GM12892 (cell line): ENCODE measurements around the gene DNAH1.

Experiments used
- DNase-seq: peaks from one replicate; pipeline ENCODE4 v3.0.0; 2011; ENCODE audit not compliant: insufficient read length
- FAIRE-seq: peaks from 2 replicates; lab custom pipeline; 2011; peaks lifted over from hg19 to GRCh38; lab: Jason Lieb, UNC
- POLR2A ChIP-seq: IDR thresholded peaks from 2 replicates; pipeline ENCODE4 v1.6.1; 2011; ENCODE audit warnings: low read depth, low read length, control low read depth
- POLR2AphosphoS5 ChIP-seq: IDR thresholded peaks from 2 replicates; pipeline ENCODE4 v1.6.1; 2011; ENCODE audit warnings: low read depth, low read length, control low read depth
- TAF1 ChIP-seq: IDR thresholded peaks from 2 replicates; pipeline ENCODE4 v1.6.1; 2011; ENCODE audit warnings: low read depth, mild to moderate bottlenecking, control low read depth, low read length, borderline replicate concordance

DNAH1 gene

DNA sequence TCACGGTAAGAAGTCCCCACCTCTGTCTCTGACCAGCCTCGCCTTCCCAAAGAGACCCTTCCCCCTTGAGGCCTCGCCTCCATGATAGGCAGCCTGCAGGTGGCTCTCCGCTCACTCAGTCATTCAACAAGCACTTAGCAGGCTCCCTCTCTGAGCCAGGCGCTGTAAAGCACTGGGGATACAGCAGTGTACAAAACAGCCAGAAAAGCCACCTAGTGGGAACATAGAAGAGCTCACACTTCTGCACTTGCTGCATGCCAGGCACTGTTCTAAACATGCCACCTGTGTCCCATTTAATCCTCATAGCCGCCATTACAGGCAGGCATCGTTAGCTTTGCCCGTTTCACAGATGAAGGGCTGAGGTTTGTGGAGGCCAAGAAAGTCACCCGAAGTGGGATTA is 72.8 kb downstream of the DNAH1 start:
- TF ChIP-seq POLR2A (no peak), TAF1 (no peak), POLR2AphosphoS5 (no peak)
- FAIRE-seq = no peak
- DNase-seq = no peak

DNA sequence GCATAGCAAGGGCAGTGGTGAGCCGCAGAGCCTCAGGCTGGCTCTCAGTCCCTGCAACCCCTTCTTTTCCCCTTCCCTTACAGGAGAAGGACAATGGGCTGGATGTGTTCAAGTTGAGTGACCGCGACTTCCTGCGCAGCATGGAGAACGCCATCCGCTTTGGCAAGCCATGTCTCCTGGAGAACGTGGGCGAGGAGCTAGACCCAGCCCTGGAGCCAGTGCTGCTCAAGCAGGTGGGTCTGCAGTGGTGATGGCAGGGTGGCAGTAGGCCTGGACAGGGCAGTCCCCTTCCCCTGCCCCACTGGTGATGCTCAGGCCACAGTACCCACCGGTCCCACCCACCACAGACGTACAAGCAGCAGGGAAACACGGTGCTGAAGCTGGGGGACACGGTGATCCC is 75.0 kb downstream of the DNAH1 start:
- FAIRE-seq (no peak), DNase-seq (no peak)
- TF ChIP-seq POLR2A (no peak), POLR2AphosphoS5 (no peak), TAF1 (no peak)

DNA sequence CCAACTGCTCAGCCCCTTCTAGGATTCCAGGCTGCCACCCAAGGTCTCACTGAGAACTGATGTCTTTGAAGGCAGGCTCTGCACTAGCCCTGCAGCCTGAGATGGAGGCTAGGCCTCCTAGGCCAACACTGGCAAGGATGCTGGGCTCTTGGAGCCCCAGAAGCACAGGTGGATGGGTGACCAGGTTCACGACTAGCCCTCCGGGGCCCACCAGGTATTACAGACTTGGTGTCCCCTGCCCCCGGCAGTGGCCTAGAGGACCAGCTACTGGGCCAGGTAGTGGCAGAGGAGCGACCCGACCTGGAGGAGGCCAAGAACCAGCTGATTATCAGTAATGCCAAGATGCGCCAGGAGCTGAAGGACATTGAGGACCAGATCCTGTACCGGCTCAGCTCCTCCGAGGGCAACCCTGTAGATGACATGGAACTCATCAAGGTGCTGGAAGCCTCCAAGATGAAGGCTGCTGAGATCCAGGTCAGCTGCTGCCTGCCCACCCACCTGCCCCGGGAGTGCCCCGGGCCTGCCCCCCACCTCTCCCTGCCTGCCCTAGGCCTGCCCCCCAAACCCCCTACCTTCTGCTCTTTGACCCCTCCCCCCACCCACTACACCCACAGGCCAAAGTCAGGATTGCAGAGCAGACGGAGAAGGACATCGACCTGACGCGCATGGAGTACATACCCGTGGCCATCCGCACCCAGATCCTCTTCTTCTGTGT is 76.3 kb downstream of the DNAH1 start:
- no peak for DNase-seq
- no peak for FAIRE-seq
- TF ChIP-seq POLR2A (no peak), POLR2AphosphoS5 (no peak), TAF1 (no peak)

DNA sequence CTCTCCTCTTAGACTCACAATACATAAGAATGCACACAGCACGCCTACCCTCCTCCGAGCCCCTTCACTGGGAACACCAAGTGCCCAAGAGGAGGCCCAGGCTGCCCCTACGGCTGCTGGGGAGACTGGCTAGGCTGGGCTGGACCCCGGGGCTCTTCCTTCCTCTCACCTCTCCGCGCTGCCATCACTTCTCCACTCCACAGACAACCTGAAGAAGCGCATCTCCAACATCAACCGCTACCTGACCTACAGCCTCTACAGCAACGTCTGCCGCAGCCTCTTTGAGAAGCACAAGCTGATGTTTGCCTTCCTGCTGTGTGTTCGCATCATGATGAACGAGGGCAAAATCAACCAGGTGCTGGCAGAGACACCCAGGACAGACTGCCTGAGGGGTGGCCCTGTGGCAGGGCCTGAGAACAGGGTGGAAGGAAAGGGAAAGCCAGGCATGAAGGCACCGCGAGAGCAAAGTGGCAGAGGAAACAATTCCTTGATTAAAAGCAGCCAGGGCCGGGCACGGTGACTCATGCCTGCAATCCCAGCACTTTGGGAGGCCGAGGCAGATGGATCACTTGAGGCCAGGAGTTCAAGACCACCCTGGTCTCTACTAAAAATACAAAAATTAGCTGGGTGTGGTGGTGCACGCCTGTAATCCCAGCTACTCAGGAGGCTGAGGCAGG is 77.2 kb downstream of the DNAH1 start:
- FAIRE-seq = no peak
- no peak for DNase-seq

DNA sequence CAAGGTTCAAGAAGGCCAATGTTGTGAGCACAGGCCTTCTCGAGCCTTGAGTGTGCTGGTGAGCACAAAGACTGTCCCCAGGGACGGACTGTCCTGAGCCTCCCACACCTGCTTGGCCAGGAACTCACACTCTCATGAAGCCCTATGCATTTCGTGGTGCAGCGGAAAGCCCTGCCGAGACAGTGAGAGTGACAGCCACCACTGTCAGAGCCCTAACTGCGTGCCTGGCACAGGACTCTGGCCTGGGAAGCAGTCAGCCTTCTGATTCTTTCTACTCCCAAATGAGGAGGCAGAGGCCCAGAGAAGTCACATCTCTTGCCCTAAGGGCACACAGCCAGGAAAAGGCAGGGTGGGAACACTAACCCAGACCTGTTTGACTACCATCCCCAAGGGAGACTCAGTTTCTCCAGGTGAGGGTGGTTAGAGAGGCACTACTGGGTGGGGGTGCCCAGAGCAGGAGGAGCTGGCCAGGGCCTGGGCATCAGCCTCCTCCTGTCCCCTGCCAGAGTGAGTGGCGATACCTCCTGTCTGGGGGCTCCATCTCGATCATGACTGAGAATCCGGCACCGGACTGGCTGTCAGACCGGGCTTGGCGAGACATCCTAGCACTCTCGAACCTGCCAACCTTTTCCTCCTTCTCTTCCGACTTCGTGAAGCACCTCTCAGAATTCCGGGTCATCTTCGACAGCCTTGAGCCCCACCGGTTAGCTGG is 78.0 kb downstream of the DNAH1 start:
- DNase-seq (no peak), FAIRE-seq (no peak)
- TF ChIP-seq POLR2AphosphoS5 (no peak), POLR2A (no peak), TAF1 (no peak)

More for the DNA sequence above, 77.2 kb downstream of the DNAH1 start:
- TF ChIP-seq POLR2A (no peak), POLR2AphosphoS5 (no peak)

DNA sequence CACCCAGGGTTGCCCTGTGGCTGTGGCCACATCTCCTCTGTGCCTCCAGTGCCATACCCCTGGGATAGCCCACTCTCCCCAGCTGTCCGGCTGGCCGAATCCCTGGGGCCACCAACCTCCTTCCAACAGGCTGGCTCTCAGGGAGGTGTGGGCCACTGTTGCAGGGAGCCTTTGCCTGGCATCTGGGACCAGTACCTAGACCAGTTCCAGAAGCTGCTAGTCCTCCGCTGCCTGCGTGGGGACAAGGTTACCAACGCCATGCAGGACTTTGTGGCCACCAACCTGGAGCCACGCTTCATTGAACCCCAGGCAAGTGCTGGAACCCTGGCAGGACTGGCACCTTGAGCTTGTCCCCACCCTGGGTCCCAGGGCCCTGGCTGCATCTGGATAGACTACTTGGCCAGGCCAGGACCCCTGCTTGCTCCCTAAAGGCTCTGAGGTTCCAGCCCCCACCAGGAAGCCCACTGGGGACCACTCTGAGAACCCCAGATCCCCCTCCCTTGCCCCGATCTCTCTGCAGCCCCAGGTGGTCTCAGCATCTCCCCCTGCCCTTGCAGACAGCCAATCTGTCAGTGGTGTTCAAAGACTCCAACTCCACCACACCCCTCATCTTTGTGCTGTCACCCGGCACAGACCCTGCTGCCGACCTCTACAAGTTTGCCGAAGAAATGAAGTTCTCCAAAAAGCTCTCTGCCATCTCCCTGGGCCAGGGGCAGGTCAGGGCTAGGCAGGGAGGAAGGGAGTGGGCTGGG is 78.8 kb downstream of the DNAH1 start:
- no peak for TF ChIP-seq TAF1
- TF ChIP-seq POLR2AphosphoS5 = no peak
- no peak for TF ChIP-seq POLR2A
- no peak for FAIRE-seq
- DNase-seq = no peak

DNA sequence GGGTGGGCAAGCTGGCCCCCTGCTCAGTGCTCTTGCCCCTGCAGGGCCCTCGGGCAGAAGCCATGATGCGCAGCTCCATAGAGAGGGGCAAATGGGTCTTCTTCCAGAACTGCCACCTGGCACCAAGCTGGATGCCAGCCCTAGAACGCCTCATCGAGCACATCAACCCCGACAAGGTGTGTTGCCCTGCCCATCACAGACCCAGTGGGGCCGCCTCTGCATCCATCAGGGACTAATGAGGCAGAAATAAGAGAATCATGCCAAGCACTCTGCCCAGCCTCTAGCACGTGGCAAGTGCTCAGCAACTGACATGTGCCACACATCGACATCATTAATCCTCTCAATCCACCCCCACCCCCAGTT is 79.4 kb downstream of the DNAH1 start:
- no peak for TF ChIP-seq TAF1
- no peak for FAIRE-seq
- no peak for DNase-seq

DNA sequence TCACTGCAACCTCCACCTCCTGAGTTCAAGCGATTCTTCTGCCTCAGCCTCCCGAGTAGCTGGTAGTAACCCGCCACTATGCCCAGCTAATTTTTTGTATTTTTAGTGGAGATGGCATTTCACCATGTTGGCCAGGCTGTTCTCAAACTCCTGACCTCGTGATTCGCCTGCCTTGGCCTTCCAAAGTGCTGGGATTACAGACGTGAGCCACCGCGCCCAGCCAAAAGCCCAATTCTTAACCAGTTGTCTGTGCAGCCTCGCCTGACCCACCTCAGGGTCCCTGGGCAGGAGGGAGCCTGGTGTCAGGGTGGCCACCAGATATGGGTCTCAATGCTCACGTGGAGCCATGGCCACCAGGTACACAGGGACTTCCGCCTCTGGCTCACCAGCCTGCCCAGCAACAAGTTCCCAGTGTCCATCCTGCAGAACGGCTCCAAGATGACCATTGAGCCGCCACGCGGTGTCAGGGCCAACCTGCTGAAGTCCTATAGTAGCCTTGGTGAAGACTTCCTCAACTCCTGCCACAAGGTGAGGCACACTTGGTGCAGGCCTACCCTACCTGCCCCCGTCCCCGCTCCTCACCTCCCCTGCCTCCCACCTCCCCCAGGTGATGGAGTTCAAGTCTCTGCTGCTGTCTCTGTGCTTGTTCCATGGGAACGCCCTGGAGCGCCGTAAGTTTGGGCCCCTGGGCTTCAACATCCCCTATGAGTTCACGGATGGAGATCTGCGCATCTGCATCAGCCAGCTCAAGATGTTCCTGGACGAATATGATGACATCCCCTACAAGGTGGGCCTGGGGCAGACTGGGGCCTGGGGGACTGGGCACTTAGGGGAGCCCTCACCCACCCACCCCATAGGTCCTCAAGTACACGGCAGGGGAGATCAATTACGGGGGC is 80.1 kb downstream of the DNAH1 start:
- no peak for TF ChIP-seq POLR2A
- no peak for TF ChIP-seq TAF1
- TF ChIP-seq POLR2AphosphoS5 = no peak
- no peak for FAIRE-seq

DNA sequence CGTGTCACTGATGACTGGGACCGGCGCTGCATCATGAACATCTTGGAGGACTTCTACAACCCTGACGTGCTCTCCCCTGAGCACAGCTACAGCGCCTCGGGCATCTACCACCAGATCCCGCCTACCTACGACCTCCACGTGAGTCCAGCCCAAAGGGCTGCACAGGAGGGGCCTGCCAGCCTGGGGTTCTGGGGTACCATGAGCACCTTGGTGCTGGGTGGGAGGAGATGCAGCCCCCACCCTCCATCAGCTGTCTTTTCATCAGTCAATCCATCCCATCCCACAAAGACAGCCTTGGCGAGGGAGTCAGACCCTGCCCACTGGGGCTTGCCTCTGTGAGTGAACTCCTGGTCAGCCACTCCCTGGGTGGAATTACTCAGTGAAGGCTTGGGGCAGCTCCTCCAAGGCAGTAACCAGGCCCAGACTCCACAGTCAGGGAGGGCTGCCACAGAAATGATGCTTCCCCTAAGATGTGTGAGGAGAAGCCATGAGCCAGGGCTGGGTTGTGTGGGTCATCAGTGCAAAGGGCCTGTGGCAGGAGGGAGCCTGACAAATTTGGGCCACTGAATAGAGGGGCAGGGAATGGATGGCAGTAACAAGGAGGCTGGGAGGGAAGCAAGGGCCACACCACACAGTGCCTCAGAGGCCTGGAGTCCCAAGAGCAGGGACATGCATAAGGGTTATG is 80.9 kb downstream of the DNAH1 start:
- FAIRE-seq (no peak), DNase-seq (no peak)
- TF ChIP-seq POLR2AphosphoS5 = no peak
- peak; percentile 34; the same call in 1 of the 2 replicates for TF ChIP-seq POLR2A

More for the DNA sequence above, 80.1 kb downstream of the DNAH1 start:
- no peak for DNase-seq

DNA sequence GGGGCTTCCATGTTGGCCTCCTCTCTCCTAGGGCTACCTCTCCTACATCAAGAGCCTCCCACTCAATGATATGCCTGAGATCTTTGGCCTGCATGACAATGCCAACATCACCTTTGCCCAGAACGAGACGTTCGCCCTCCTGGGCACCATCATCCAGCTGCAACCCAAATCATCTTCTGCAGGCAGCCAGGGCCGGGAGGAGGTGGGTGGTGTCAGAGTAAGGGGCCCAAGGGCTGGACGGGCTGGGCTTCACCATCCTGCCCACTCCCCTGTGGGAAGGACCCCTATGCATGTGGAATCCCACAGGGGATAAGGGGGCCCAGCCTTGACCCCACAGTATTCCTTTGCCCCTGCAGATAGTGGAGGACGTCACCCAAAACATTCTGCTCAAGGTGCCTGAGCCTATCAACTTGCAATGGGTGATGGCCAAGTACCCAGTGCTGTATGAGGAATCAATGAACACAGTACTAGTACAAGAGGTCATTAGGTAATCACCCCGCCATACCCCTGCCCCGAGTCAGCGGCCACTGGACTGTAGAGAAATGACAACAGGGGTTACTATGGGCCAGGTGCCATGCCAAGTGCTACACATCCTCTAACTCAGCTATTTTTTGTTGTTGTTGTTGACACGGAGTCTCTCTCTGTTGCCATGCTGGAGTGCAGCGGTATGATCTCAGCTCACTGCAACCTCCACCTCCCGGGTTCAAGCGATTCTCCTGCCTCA is 81.7 kb downstream of the DNAH1 start:
- DNase-seq (no peak), FAIRE-seq (no peak)

More for the DNA sequence above, 81.7 kb downstream of the DNAH1 start:
- TF ChIP-seq POLR2AphosphoS5 = no peak
